Esophagus muscularis mucosa (tissue), 3 donors: ENCODE data around the gene ATP5F1C.

ENCODE experiments used
- CTCF ChIP-seq, 3 experiments: fragments of 200-600 bp in 2 of 3; fragments of 450-650 bp in 1 of 3; sonication (generic) in 2 of 3; IDR thresholded peaks; one replicate each; pipeline ENCODE4 v1.5.1; 2017 to 2019; ENCODE audit warnings: antibody characterized with exemption in 3 of 3, mild to moderate bottlenecking in 2 of 3, moderate library complexity in 1 of 3
- POLR2A ChIP-seq: fragments of 450-650 bp; IDR thresholded peaks from one replicate; pipeline ENCODE4 v1.6.1; 2017; ENCODE audit warnings: antibody characterized with exemption, moderate library complexity, mild to moderate bottlenecking, low read depth
- POLR2AphosphoS5 ChIP-seq, 2 donors: sonication (generic); formaldehyde crosslinking; IDR thresholded peaks; one replicate each; pipeline ENCODE4 v1.6.1; 2017; ENCODE audit warnings: antibody characterized with exemption in 2 of 2

- TF ChIP-seq POLR2AphosphoS5 (IDR thresholded peaks at IDR 0.05) = no peak
- TF ChIP-seq CTCF (IDR thresholded peaks at IDR 0.05) = no peak
- no peak for TF ChIP-seq POLR2A
Observed at GRCh38 chr10:7752251-7752650, 35.7 kb upstream of the ATP5F1C start.
